Measurements from ENCODE around the gene HMX1.

DNA sequence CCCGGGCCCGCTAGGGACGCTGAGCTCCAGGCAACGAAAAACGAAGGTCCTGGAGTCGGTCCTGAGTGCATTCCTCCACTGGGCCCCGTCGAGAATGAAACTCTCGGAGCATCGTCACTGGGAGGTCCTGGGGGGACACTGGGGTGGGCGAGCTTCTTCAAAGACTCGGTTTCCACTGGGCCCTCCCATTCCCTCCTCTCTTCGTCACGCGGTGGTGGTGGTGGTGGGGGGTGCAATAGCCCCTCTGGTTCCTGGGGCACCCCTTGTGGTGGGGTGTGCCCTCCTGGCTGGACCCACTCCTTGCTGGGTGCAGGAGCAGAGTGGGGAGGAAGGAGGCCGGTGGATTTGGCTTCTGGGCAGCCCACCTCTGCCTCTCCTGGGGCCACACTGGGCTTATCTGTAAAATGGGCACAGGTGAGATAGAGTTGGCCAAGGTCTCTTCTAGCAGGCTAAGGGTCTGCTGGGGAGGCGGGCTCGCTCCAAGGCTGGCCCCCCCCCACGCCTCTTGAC, 12.9 kb downstream of the HMX1 start:
- TF ChIP-seq, protein P1, sequence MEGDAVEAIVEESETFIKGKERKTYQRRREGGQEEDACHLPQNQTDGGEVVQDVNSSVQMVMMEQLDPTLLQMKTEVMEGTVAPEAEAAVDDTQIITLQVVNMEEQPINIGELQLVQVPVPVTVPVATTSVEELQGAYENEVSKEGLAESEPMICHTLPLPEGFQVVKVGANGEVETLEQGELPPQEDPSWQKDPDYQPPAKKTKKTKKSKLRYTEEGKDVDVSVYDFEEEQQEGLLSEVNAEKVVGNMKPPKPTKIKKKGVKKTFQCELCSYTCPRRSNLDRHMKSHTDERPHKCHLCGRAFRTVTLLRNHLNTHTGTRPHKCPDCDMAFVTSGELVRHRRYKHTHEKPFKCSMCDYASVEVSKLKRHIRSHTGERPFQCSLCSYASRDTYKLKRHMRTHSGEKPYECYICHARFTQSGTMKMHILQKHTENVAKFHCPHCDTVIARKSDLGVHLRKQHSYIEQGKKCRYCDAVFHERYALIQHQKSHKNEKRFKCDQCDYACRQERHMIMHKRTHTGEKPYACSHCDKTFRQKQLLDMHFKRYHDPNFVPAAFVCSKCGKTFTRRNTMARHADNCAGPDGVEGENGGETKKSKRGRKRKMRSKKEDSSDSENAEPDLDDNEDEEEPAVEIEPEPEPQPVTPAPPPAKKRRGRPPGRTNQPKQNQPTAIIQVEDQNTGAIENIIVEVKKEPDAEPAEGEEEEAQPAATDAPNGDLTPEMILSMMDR (optimal IDR thresholded peaks at IDR 0.05 in 1 of 3, IDR thresholded peaks at IDR 0.05 in 1 of 3, conservative IDR thresholded peaks at IDR 0.05 in 1 of 3; ENCODE audit: extremely low read depth in 1 of 3, insufficient read depth in 2 of 3, low read length in 3 of 3) = no peak
- no peak for TF ChIP-seq EZH2 (IDR thresholded peaks at IDR 0.05; ENCODE audit: low read length)

All from keratinocyte (primary cell).